HG03575 (cell line): ENCODE measurements around the gene PHLPP2.
"Not testable (repeated sequence)": the region's sequence is repeated elsewhere in the genome, so short reads cannot be mapped to it uniquely, and the experiment has no call there.

Source experiments
- ATAC-seq: cut with Tn5 transposase; IDR thresholded peaks from one replicate; pipeline ENCODE4 v1.9.1; 2021; ENCODE audit not compliant: unreplicated experiment, insufficient number of reproducible peaks, low FRiP score; ENCODE audit errors: extremely low read depth

Gene PHLPP2

GRCh38 chr16:71629278-71630016 lies 95.1 kb downstream of the PHLPP2 start:
- ATAC-seq: no peak

DNA sequence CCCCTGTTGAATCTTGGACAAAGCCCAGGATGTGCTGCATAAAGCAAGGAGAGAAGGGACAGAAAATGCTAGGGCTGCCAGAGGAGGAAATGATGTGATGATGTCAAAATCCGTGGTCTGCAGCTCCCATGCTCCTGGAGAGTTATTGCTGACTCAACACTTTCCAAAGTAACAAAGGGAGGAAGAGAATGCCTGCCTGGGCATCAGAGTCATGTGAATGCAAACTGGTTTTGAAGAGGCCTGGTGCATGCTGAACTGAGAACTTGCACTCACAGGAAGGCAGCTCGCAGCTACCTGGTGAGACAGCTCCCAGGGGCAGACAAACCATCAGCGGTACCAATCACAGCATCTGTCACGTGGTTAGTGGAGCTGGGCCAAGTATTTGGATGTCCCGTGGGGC lies 95.7 kb downstream of the PHLPP2 start:
- ATAC-seq: no peak

DNA sequence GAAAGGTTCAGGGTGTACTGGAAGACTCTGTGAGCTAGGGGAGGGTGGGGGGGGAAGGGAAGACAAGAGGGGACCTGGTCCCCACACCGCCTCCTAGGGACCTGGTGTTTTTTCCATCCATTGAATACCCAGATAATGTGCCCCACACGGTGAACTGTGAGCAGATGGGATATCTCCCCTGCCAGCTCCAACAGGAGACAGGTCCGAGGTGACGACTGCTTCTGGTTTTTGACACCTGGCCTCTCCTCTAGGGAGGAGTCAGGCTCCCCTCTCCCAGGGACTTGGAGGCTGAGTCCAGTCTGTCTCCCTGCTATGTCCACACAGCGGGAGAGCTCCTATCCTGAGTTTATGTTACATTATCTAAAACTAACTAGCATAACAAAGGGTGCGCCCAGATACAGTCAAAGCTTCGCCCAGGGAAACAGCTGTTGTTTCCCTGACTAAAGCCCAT lies 96.7 kb downstream of the PHLPP2 start:
- ATAC-seq: no peak

GRCh38 chr16:71626858-71627213 lies 97.7 kb downstream of the PHLPP2 start:
- no peak for ATAC-seq

GRCh38 chr16:71626018-71626857 lies 98.3 kb downstream of the PHLPP2 start, which contains the start of gene MARVELD3:
Gene MARVELD3 (plus strand): TSS chr16:71626184. CDS start chr16:71626230, 46 bp downstream.
- no peak for ATAC-seq

DNA sequence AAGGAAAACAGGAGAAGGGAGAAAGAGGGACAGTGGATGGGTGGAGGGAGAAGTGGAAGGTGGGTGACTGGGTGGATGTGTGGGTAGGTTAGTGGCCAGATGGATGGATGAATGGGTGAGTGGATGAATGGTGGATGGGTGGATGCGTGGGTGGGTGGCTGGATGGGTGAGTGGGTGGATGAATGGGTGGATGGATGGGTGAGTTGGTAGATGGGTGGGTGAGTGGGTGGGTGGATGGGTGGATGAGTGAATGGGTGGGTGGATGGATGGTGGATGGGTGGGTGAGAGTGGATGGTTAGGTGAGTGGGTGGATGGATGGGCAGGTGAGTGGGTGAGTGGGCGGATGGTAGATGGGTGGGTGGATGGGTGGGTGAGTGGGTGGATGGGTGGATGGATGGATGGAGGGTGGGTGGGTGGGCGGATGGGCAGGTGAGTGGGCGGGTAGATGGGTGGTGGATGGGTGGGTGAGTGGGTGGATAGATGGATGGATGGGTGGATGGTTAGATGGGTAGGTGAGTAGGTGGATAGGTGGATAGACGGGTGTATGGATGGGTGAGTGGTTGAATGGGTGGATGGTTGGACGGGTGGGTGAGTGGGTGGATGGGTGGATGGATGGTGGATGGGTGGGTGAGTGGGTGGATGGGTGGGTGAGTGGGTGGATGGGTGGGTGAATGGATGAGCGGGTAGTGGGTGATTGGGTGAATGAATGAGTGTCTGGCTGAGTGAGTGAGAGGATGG lies 99.2 kb downstream of the PHLPP2 start:
- ATAC-seq: no peak

GRCh38 chr16:71623597-71623996 lies 100.9 kb downstream of the PHLPP2 start:
- no peak for ATAC-seq

GRCh38 chr16:71622088-71622487 lies 102.4 kb downstream of the PHLPP2 start:
- no peak for ATAC-seq

- no peak for ATAC-seq
Observed at GRCh38 chr16:71618429-71618828, 106.1 kb downstream of the PHLPP2 start.

DNA sequence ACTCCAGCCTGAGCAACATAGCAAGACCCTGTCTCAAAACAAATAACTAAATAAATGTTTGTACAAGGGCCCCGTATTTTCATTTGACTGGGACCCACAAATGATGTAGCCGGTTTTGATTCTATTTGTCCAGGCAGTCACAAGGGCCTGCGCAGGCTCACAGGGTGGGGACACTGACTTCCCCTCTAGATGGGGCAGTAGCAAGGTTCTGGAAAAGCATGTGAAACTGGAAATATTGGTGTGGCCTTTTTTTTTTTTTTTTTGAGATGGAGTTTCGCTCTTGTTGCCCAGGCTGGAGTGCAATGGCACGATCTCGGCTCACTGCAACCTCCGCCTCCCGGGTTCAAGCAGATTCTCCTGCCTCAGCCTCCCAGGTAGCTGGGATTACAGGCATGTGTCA lies 109.5 kb downstream of the PHLPP2 start:
- ATAC-seq: not testable (repeated sequence)

DNA sequence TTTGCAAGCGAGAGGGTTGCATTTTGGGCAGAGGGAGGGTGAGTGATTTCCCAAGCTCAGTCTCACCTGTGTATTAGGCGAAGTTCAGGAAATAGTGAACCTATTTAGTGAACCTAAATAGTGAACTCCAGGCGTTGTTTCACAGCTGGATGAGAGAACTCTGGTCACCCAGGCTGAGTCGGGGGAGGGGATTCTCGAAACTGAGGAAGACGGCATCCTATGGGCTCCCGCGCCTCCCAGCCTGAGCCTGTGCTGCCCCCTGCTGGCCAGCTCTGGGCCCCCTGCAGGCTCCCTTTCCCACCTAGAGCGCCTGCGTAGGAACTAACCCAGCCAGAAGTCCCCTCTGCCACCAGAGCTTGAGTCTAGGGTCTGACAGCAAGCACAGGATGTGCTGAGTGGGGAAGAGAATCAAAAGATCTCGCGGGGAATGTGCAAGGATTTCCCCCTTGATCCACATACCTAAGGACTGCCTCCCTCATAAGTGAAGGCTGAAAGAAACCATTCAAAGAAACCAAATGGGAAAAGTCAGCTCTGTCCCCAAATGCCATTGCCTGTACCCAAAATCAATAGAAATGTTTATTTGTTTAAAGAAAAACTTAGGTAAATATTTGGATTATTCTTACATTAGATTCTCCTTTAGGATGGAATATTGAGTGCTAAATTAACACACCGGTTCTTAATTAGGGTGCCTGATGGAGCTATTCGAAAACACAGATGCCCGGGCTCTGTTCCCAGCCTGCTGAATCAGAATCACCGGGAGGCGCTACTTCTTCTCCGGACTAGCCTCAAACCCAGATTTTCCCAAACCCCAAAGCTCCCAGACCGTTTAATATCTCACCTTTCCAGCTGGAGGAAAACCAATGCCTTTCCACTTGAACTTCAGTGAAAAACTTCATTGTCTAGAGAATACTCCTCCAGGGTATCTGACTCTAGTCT lies 113.3 kb downstream of the PHLPP2 start:
- no peak for ATAC-seq

DNA sequence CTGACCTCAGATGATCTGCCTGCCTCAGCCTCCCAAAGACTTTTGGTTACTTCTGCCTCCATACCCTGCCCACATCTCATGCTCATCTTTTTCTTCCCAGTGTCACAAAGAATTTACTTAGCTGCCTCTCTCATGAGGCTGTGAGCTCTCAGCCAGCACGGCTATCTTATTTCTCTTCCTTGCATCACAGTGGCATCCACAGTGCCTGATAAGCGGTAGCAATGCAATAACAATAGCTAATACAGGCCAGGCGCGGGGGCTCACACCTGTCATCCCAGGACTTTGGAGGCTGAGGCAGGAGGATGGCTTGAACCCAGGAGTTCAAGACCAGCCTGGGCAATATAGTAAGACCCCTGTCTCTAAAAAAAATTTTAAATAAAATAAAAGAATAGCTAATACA lies 114.1 kb downstream of the PHLPP2 start:
- ATAC-seq: no peak

- ATAC-seq: no peak
Observed at GRCh38 chr16:71609066-71609465, 115.4 kb downstream of the PHLPP2 start.

GRCh38 chr16:71600822-71601221 lies 123.7 kb downstream of the PHLPP2 start:
- ATAC-seq: no peak

DNA sequence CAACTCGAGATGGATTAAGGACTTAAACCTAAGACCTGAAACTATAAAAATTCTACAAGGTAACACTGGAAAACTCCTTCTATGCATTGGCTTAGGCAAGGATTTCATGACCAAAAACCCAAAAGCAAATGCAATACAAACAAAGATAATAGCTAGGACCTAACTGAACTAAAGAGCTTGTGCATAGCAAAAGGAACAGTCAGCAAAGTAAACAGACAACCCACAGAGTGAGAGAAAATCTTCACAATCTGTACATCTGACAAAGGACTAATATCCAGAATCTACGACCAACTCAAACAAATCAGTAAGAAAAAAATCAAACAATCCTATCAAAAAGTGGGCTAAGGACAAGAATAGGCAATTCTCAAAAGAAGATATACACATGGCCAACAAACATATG lies 126.1 kb downstream of the PHLPP2 start:
- ATAC-seq: not testable (repeated sequence)

GRCh38 chr16:71595340-71595826 lies 129.1 kb downstream of the PHLPP2 start:
- ATAC-seq: not testable (repeated sequence)
